ENCODE data around the gene PUS1. TPM values are rescaled to one million over a fixed set of nuclear protein-coding genes. Genes with fewer than 3 reads are reported as not detected.
A peak's percentile ranks its signal among the peaks of the same experiment; 100 is the strongest.

The PUS1 gene
- total and polyA plus RNA-seq, 8 donors, result 11.3 to 30.1 (median 16.8) TPM

GRCh38 chr12:131907379-131908091, 21.5 kb upstream of the PUS1 start:
- peaks cover 0 to 8% of the 10 kb centered on the region in 2 donors for H3K4me1 ChIP-seq
- H3K27me3 ChIP-seq, result no peaks in the 10 kb centered on the region
- no peaks in the 10 kb centered on the region for H3K9me3 ChIP-seq
- no peak overlapping the region for H3K27ac ChIP-seq
- intact Hi-C loops (cut with DNase I), result no loop called here
- DNase-seq (peak in 1 of 4 donors; percentile 65), ATAC-seq (no peak)
- H3K4me3 ChIP-seq, result no peak overlapping the region
- TF ChIP-seq CTCF (IDR thresholded peaks at IDR 0.05), result no peak
- peaks cover 0 to 62% of the 10 kb centered on the region in 2 donors for H3K36me3 ChIP-seq

- H3K36me3 ChIP-seq, result peaks cover 0 to 71% of the 10 kb centered on the region in 2 donors
- no peak for TF ChIP-seq CTCF (IDR thresholded peaks at IDR 0.05)
- H3K27ac ChIP-seq, result no peak overlapping the region
- no peak overlapping the region for H3K4me3 ChIP-seq
- intact Hi-C loops (cut with DNase I), result no loop called here
- DNase-seq (peak in 1 of 4 donors; percentile 81), ATAC-seq (no peak)
- no peaks in the 10 kb centered on the region for H3K27me3 ChIP-seq
- no peaks in the 10 kb centered on the region for H3K9me3 ChIP-seq
- H3K4me1 ChIP-seq, result peaks cover 0 to 8% of the 10 kb centered on the region in 2 donors
Observed at GRCh38 chr12:131908092-131909080, 20.7 kb upstream of the PUS1 start.

- DNase-seq, result peak in 1 of 4 donors; percentile 80
Observed at GRCh38 chr12:131909081-131909751, 19.9 kb upstream of the PUS1 start.

GRCh38 chr12:131909752-131910219, 19.3 kb upstream of the PUS1 start:
- H3K27me3 ChIP-seq, result no peaks in the 10 kb centered on the region
- ATAC-seq (no peak), DNase-seq (peak in 1 of 4 donors; percentile 71)
- peaks cover 0 to 8% of the 10 kb centered on the region in 2 donors for H3K4me1 ChIP-seq
- intact Hi-C loops (cut with DNase I), result no loop called here
- no peaks in the 10 kb centered on the region for H3K9me3 ChIP-seq
- TF ChIP-seq CTCF (IDR thresholded peaks at IDR 0.05), result no peak
- no peak overlapping the region for H3K4me3 ChIP-seq
- peaks cover 0 to 85% of the 10 kb centered on the region in 2 donors for H3K36me3 ChIP-seq
- H3K27ac ChIP-seq, result no peak overlapping the region

More at GRCh38 chr12:131909081-131909751, 19.9 kb upstream of the PUS1 start:
- H3K27me3 ChIP-seq, result no peaks in the 10 kb centered on the region
- H3K27ac ChIP-seq, result no peak overlapping the region
- peaks cover 0 to 8% of the 10 kb centered on the region in 2 donors for H3K4me1 ChIP-seq
- intact Hi-C loops (cut with DNase I), result no loop called here
- no peak for TF ChIP-seq CTCF (IDR thresholded peaks at IDR 0.05)
- H3K9me3 ChIP-seq, result no peaks in the 10 kb centered on the region
- no peak for ATAC-seq
- H3K4me3 ChIP-seq, result no peak overlapping the region
- peaks cover 0 to 79% of the 10 kb centered on the region in 2 donors for H3K36me3 ChIP-seq
